Gastrocnemius medialis (tissue), 4 donors: ENCODE results near the gene ZNF670.
"Not testable (repeated sequence)": the region's sequence is repeated elsewhere in the genome, so short reads cannot be mapped to it uniquely, and the experiment has no call there.

Source experiments
- POLR2A ChIP-seq, 2 donors: fragments of 450-650 bp; IDR thresholded peaks; one replicate each; pipeline ENCODE4 v1.6.1; 2017; ENCODE audit warnings: antibody characterized with exemption in 2 of 2, mild to moderate bottlenecking in 2 of 2, moderate library complexity in 2 of 2
- TF ChIP-seq, protein P1 (sequence below), 5 experiments: fragments of 450-650 bp in 3 of 5; fragments of 200-600 bp in 2 of 5; sonication (generic) in 2 of 5; IDR thresholded peaks in 4 of 5; conservative IDR thresholded peaks in 1 of 5; 1 replicate in 4 of 5; 2 replicates in 1 of 5; pipeline ENCODE4 v1.5.1; 2016 to 2019; ENCODE audit warnings: antibody characterized with exemption in 5 of 5, mild to moderate bottlenecking in 3 of 5, moderate library complexity in 3 of 5

- TF ChIP-seq, protein P1, sequence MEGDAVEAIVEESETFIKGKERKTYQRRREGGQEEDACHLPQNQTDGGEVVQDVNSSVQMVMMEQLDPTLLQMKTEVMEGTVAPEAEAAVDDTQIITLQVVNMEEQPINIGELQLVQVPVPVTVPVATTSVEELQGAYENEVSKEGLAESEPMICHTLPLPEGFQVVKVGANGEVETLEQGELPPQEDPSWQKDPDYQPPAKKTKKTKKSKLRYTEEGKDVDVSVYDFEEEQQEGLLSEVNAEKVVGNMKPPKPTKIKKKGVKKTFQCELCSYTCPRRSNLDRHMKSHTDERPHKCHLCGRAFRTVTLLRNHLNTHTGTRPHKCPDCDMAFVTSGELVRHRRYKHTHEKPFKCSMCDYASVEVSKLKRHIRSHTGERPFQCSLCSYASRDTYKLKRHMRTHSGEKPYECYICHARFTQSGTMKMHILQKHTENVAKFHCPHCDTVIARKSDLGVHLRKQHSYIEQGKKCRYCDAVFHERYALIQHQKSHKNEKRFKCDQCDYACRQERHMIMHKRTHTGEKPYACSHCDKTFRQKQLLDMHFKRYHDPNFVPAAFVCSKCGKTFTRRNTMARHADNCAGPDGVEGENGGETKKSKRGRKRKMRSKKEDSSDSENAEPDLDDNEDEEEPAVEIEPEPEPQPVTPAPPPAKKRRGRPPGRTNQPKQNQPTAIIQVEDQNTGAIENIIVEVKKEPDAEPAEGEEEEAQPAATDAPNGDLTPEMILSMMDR (IDR thresholded peaks at IDR 0.05 in 4 of 5, conservative IDR thresholded peaks at IDR 0.05 in 1 of 5): not testable (repeated sequence)
- not testable (repeated sequence) for TF ChIP-seq POLR2A (IDR thresholded peaks at IDR 0.05)
Observed at GRCh38 chr1:247126166-247126565, 47.6 kb upstream of the ZNF670 start.
